Umbilical cord (tissue), 2 donors: ENCODE results near the gene MEAF6. TPM values are rescaled to one million over a fixed set of nuclear protein-coding genes. Genes with fewer than 3 reads are reported as not detected.
A peak's percentile ranks its signal among the peaks of the same experiment; 100 is the strongest.
"Not testable (repeated sequence)": the region's sequence is repeated elsewhere in the genome, so short reads cannot be mapped to it uniquely, and the experiment has no call there.

Source experiments
- DNase-seq: peaks from one replicate; pipeline ENCODE4 v3.0.0-alpha.2; 2015; ENCODE audit warnings: low spot score
- total RNA-seq: library from RNA; depleted of rRNA; stranded (reverse); fragments of >200 nt; gene quantifications from one replicate; pipeline ENCODE4 v1.2.3, GENCODE V29; 2014; ENCODE audit warnings: low replicate concordance; ENCODE audit not compliant: insufficient read depth

Gene MEAF6
- total RNA-seq, 1 donor from 2014 or later = 57.8 TPM

- DNase-seq = not testable (repeated sequence)
Observed at GRCh38 chr1:37532418-37533156, 18.0 kb upstream of the MEAF6 start.

GRCh38 chr1:37529888-37530287, 15.3 kb upstream of the MEAF6 start:
- not testable (repeated sequence) for DNase-seq

GRCh38 chr1:37519613-37520012, 5.0 kb upstream of the MEAF6 start:
- DNase-seq = no peak

GRCh38 chr1:37518929-37519328, 4.4 kb upstream of the MEAF6 start:
- not testable (repeated sequence) for DNase-seq

- DNase-seq = not testable (repeated sequence)
Observed at GRCh38 chr1:37518241-37518640, 3.7 kb upstream of the MEAF6 start.

GRCh38 chr1:37517569-37517968, 3.0 kb upstream of the MEAF6 start:
- no peak for DNase-seq

- DNase-seq = no peak
Observed at GRCh38 chr1:37515185-37516034, 844 bp upstream of the MEAF6 start.

- DNase-seq = peak; percentile 35
Observed at GRCh38 chr1:37513795-37514349, 694 bp downstream of the MEAF6 start.

- DNase-seq = no peak
Observed at GRCh38 chr1:37509181-37509580, 5.4 kb downstream of the MEAF6 start.

GRCh38 chr1:37506740-37507139, 7.8 kb downstream of the MEAF6 start:
- no peak for DNase-seq

- DNase-seq = not testable (repeated sequence)
Observed at GRCh38 chr1:37502791-37503190, 11.8 kb downstream of the MEAF6 start.

GRCh38 chr1:37502104-37502503, 12.5 kb downstream of the MEAF6 start:
- DNase-seq = no peak

GRCh38 chr1:37501661-37502060, 12.9 kb downstream of the MEAF6 start:
- no peak for DNase-seq

GRCh38 chr1:37498872-37499617, 15.5 kb downstream of the MEAF6 start:
- DNase-seq = no peak

- DNase-seq = no peak
Observed at GRCh38 chr1:37497832-37498231, 16.7 kb downstream of the MEAF6 start.

- no peak for DNase-seq
Observed at GRCh38 chr1:37495875-37496274, 18.7 kb downstream of the MEAF6 start.

GRCh38 chr1:37493336-37494098, 21.0 kb downstream of the MEAF6 start:
- no peak for DNase-seq

GRCh38 chr1:37487619-37487984, 27.0 kb downstream of the MEAF6 start:
- DNase-seq = no peak

GRCh38 chr1:37486680-37487618, 27.6 kb downstream of the MEAF6 start:
- DNase-seq = peak; percentile 74
